Measurements from ENCODE around the gene ZC2HC1C.
A peak's percentile ranks its signal among the peaks of the same experiment; 100 is the strongest.
"Not testable (repeated sequence)": the region's sequence is repeated elsewhere in the genome, so short reads cannot be mapped to it uniquely, and the experiment has no call there.

Gene ZC2HC1C

DNA sequence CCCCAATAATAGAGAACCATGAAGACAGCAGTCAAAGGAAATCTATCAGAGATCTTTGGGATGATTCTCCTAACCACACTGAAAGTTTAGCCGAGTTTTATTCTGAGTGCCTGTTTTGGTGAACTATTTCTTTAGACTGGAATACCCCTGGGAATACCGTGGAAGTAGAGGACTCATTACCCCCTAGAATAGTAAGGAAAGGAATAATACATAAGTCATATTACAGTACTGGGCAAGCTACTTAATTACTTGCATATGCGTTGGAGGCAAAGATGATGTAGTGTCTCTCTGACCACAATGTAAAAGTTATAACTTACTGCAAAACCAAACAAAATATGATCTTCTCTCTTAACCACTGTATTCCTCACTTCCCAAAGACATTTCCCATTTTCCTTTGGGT, 25.5 kb downstream of the ZC2HC1C start:
- DNase-seq (ENCODE audit: low read depth in 2 of 2) = no peak

DNA sequence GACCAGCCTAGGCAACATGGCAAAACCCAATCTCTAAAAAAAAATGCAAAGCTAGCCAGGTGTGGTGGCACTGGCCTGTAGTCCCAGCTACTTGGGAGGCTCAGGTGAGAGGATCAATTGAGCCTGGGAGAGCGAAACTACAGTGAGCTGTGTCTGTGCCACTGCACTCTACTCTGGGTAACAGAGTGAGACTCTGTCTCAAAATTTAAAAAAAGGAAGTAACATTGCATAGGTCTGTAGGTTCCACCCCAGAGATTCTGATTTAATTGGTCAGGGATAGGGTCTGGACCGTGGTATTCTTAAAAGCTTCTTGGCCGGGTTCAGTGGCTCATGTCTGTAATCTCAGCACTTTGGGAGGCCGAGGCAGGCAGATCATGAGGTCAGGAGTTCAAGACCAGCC, 26.2 kb downstream of the ZC2HC1C start:
- no peak for DNase-seq (ENCODE audit: low read depth in 2 of 2)

DNA sequence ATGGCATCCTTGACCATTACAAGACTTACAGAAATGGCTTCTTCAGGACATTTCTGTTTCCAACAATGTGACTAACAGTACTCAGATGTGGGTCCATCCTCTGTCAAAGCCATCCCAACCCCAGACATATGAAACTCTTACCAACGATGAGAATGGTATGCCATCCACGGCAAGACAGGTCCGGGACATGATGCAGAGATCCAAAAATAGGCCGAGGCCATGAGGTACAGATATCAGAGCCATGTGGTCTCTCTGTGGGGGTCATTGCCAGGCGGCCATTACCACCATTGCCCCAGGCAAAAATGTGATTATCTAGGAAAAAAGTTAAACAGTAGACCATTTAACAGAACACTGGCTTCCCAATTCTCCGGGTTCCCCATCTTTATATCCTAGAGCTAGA, 27.5 kb downstream of the ZC2HC1C start:
- DNase-seq (ENCODE audit: low read depth in 2 of 2) = no peak

DNA sequence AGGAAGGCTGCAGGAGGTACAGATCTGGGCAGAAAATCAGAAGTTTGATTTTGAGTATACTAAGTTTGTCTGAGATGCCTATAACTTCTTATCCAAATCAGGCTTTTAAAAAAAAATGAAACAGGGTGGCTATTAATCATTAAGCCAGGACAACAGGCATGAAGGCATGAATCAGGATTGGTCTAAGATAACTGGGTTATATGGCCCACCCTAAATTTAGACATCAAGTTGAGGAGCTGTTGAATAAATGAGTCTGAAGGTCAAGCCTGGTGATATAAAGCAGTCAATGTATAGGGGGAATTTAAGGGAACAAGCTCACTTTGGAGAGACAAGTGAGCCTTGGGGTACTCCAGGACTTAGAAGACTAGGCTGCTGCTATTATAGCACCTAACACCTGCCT, 28.8 kb downstream of the ZC2HC1C start:
- no peak for DNase-seq (ENCODE audit: low read depth in 2 of 2)

DNA sequence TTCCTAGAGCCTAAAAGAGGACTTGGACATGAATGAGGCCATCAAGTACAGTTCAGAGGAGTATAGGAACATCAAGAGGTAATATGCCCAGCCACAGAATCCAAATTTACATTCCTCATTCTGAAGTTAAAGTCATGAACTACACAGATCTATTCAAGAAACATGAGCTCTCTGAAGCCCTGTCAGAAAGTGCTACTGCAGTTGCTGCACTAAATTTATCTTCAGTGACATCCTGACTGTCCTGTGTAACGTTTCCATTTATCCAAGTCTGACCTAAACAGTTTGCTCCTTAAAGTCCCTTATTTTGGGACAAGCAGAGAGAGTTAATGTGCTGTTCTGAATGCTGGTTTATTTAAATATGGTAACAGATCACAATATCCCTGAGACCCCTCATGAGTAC, 29.2 kb downstream of the ZC2HC1C start:
- no peak for DNase-seq (ENCODE audit: low read depth in 2 of 2)

DNA sequence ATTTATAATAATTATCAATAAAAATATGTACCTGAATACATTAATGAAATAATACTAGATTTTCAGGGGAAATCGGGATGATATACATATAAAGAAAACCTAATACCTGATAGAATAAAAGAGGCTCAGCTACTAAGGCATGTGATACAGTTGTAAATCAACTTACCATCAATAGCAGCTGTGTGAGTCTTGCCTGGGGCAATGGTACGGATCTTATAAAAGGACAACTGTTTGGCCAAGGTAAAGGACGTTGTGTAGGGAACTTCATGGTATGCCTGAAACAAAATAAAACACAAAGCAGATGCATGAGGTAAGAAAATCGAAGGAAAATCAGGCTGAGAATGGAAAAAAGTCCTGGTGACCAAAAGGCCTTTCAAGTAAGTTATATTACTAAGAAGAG, 32.0 kb downstream of the ZC2HC1C start:
- DNase-seq (ENCODE audit: low read depth in 2 of 2) = no peak

DNA sequence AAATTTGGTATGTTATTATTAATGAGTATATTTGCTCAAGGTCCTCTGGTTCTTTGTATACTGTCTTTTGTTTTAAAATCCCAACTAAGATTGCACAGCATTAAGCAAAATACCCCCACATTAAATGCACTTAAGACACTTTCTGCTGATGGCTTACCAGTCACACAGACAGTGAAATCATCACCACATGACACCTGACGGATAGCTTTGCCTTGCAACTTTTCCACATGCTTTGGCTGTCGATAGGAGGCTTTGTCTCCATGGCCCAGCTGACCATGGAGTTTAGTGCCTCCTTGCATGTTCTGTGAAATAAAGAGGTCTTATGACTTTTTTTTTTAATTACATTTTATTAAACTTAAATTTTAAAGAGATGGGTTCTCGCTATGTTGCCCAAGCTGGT, 37.7 kb downstream of the ZC2HC1C start:
- no peak for DNase-seq (ENCODE audit: low read depth in 2 of 2)

DNA sequence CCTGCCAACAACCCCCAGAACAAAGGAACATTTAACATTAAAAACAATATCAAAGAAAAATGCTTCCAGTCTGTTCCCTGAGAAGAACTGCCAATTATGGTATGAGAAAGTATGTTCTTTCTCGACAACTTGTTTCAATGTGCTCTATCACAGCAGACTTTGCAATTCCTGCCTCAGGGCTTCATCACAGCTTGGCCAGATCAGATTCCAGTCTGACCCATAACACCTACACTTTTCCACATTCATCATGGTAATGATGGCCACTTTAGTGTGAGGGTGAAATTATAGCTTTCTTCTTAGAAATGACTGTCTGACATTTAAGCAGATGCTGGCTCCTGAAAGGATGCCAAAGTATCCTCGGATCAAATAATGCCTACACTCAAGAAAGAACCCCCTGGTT, 40.4 kb downstream of the ZC2HC1C start:
- no peak for DNase-seq (ENCODE audit: low read depth in 2 of 2)

DNA sequence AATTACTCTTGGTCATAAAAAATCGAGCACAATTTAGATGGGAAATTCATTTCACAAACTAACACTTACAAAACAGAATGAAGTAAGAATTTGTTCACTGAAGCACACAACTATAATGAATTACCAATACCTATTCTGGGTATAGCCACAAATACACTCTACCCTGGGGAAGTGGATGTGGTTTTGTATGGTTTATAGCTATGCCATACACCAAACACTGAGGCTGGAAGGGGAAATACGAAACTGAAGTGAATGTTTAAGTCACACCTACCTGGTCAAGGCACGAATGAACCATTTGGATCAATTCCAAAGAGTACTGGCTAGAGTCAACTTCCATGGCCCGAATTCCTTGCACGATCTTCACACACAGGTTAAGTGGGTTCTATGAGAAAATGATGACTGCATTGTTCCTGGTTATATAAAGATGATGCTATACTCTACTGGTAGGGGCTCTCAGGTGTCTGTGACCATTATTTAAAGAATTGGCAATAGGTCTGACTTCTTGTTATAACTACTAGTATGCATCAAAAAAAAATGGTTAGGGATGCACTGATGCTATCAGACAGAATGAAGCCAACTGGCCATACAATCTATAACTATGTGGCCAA, 44.6 kb downstream of the ZC2HC1C start:
- DNase-seq (ENCODE audit: low read depth in 2 of 2) = no peak

DNA sequence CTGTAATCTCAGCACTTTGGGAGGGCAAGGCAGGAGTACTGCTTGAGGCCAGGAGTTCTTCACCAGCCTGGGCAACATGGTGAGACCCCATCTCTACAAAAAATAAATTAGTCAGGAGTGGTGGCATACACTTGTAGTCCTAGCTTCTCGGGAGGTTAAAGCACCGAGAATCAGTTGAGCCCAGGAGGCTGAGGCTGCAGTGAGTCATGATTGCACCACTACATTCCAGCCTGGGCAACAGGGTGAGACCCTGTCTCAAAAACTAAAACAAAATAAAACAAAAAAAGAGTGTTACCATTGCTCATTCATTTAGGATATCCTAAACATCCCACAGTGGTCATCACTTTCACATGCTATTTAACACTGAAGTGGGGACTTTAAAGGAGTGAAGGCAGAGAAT, 49.6 kb downstream of the ZC2HC1C start:
- DNase-seq (ENCODE audit: low read depth in 2 of 2) = no peak

DNA sequence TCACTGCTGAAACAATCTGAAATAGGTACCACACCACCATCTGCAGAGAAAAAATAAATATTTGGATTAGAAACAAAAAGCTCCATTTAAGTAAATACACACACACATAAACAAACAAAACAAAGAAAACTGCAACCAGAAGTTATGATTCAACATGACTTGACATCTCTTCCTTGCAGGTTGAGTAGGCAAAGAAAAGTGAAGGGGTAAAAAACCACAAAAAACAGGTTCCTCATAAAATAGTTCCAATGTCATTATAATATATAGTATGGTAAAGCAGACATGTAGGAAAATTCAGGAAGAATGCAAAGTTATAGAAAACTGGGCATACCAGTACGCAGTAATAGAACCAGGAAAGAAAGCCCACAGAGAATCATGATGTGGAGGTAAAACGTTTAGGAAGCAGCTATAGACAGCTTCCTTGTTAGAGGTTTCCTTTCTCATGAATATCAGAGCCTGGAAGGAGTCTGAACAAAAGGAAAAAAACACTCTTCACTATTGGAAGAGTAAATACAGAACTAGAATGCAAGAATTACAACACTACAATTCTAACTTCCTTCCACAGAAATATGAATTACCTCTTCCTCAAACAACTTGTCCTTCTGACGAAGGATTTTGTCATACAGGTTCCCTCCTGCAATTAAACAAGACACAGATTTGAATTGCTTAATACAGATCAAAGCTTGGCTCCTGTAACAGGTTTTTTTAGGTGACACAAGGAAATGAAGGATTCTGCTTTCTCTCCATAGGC, 51.3 kb downstream of the ZC2HC1C start:
- no peak for DNase-seq (ENCODE audit: low read depth in 2 of 2)

DNA sequence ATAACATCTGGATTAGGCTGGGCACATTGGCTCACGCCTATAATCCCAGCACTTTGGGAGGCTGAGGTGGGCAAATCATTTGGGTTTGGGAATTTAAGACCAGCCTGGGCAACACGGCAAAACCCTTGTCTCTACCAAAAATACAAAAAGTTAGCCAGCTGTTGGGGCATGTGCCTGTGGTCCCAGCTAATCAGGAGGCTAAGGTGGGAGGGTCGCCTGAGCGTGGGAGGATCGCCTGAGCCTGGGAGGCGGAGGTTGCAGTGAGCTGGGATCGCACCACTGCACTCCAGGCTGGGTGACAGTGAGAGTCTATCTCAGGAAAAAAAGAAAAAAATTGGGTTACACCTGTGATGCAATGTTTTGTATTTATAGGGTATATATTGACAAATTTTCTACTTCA, 52.1 kb downstream of the ZC2HC1C start:
- DNase-seq (ENCODE audit: low read depth in 2 of 2) = no peak

DNA sequence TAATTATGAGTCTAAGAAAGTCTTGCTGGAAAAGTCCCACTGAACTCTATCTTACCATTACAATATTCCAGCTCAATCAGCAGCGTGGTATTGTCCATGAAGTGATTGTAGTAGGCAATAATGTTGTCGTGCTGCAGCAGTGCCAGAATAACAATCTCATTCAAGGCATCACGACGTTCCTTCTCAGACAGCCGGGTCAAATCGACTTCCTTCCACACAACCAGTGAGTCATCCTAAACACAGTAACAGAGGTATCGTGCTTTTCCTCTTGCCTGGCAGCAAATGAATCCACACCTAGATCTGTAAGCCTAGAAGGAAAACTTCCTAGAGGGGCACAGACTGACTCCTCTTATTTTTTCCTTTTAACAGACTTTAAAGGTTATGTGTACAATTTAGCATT, 54.5 kb downstream of the ZC2HC1C start:
- no peak for DNase-seq (ENCODE audit: low read depth in 2 of 2)

DNA sequence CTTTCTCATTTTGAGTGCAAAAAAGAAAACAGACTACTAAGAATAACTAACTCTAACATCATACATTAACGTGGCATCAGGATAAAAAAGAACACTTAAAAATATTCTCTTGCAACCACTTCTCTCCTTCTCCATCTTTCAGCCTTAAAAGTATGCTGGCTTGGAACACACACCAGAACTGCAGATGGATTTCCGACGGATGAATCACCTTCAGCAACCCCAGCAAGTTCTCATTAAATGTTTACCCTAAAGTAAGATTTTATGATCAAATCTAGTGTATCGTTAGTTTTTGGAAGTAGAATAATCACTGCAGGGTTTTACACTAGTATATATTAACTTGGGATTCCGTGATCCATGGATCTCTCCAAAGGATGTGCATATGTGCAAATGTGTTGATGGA, 56.2 kb downstream of the ZC2HC1C start:
- DNase-seq (ENCODE audit: low read depth in 2 of 2) = no peak

DNA sequence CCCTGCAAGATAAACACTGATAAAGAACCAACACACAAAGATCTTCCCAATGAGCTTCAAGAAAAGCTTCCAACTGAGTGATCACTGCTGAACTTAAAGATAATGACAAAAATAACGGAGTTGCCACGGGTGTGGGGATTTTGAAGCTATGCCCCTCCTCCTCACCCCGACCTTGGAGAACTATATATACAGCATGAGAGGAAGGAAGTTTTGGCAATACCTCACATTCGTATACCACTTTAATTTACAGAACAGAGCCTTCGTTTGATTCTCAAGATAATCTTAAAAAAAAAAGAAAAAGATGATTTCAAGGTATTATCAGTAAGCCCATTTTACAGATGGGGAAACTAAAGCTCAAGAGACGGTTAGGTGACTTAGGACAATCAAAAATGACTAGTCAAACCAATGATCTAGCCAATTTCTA, 56.7 kb downstream of the ZC2HC1C start:
- DNase-seq (ENCODE audit: low read depth in 2 of 2) = no peak

DNA sequence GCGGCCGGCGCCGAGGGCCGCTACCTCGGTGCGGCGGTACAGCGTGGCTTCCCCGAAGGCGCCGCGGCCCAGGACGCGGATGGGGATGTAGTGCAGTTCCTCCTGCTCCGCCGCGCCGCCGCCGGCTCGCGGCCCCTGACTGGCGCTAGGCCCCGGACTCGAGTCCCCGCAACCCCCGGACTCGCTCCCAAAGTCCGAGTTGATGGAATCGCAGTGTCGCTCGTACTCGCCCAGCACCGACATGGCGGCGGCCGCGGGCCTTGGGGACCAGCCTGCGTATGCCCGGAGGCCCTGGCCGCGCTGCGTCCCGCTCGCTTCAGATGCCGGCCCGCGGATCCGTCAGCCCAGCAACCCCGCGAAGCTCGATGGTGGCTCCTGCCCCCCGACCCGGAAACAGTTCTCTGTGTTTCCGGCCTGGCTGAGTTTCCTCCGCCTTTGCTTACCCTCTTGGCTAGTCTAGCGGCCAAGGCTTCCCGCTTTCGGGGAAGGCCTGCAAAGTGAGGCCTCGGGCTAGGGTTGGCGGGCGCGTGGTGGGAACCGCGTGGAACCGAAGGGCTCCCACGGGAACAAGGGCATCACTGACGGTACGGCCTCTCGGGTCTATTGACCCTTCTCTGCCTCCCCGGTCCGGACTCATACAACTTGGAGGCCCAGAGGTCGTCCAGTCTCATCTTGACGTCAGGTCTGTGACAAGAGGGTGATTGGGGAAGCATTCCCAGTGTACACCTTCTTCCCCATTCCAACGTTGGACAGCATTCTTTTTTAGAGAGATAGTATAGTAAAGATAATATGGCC, 57.4 kb downstream of the ZC2HC1C start, which contains the start of gene NEK9:
Gene NEK9, minus strand, starts transcription at position 370 of the 795 bp plus-strand sequence. Its CDS starts 127 bp downstream, at position 243.
- DNase-seq (ENCODE audit: low read depth in 2 of 2) = peak; percentile 76 to 77

DNA sequence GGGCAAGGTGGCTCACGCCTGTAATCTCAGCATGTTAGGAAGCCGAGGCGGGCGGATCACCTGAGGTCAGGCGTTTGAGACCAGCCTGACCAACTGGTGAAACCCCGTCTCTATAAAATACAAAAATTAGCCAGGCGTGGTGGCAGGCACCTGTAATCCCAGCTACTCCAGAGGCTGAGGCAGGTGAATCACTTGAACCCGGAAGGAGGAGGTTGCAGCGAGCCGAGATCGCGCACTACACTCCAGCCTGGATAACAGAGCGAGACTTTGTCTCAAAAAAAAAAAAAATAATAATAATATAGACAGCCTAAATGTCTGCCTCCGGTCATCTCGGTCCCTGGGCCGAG, 58.0 kb downstream of the ZC2HC1C start:
- DNase-seq (ENCODE audit: low read depth in 2 of 2) = not testable (repeated sequence)

DNA sequence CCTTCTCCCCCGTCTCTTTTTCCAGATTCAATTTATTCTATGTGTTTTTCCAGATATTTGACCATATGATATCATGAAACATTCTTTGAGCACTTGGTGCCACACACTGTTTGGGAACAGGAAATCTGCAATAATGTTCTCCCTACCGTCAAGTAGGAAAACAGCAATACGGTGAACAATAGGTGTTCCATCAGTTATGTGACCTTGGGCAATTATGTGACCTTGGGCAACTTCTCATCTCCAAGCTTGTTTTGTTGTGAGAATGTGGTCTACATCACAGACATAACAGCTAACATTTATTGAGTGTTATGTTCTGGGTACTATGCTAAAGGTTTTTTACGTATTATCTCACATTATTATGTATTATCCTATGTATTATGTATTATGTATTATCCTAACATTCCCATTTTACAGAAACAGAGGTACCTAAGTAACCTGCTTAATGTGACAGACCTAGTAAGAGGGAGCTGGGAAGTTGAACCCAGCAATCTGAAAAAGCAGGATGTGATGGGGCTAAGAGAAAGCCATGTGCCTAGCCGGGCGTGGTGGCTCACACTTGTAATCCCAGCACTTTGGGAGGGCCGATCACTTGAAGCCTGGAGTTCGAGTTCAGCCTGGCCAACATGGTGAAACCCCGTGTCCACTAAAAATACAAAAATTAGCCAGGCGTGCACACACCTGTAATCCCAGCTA, 58.6 kb downstream of the ZC2HC1C start:
- DNase-seq (ENCODE audit: low read depth in 2 of 2) = no peak

DNA sequence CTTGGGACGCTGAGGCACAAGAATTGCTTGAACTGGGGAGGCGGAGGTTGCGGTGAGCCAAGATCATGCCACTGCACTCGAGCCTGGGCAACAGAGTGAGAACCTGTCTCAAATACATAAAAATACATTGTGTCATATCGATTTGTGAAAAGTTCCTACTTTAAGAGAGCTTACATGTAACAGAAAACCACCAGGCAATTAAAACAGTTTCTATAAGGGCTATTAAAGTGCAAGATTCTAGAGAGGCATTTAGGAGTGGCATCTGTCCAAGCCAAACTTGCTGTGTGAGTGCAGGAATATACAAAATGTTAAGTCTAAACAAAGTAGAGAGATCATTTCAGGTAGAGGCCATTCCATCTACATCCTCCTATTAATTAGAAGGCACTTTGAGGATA, 59.2 kb downstream of the ZC2HC1C start:
- no peak for DNase-seq (ENCODE audit: low read depth in 2 of 2)

All from activated CD8-positive, alpha-beta memory T cell treated with anti-CD3 and anti-CD28 coated beads for 4 hours (primary cell).